HG02973 (cell line): Measurements from ENCODE around the gene CCDC142.

Experiments used
- ATAC-seq: cut with Tn5 transposase; IDR thresholded peaks from one replicate; pipeline ENCODE4 v1.9.1; 2021; ENCODE audit warnings: moderate library complexity; ENCODE audit not compliant: unreplicated experiment

The CCDC142 gene

DNA sequence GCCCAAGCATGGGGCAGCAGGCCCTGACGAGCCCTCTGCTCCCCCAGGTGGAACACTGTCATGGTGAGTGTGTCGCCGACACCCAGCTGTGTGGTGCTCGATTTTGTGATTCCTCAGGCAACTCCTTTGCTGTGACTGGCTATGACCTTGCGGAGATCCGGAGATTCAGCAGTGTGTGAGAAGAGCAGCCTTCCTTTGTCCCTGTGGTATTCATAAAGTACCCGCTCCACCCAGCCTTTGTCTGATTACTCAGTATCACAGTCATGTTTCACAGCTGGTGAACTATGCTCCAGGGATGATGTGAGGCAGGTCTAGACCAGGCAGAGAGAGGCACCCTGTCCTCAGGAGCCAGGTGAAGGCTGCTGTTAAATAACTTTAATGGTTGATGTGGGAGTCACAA, 57.3 kb downstream of the CCDC142 start:
- ATAC-seq = no peak

GRCh38 chr2:74424995-74425406, 57.8 kb downstream of the CCDC142 start:
- no peak for ATAC-seq

DNA sequence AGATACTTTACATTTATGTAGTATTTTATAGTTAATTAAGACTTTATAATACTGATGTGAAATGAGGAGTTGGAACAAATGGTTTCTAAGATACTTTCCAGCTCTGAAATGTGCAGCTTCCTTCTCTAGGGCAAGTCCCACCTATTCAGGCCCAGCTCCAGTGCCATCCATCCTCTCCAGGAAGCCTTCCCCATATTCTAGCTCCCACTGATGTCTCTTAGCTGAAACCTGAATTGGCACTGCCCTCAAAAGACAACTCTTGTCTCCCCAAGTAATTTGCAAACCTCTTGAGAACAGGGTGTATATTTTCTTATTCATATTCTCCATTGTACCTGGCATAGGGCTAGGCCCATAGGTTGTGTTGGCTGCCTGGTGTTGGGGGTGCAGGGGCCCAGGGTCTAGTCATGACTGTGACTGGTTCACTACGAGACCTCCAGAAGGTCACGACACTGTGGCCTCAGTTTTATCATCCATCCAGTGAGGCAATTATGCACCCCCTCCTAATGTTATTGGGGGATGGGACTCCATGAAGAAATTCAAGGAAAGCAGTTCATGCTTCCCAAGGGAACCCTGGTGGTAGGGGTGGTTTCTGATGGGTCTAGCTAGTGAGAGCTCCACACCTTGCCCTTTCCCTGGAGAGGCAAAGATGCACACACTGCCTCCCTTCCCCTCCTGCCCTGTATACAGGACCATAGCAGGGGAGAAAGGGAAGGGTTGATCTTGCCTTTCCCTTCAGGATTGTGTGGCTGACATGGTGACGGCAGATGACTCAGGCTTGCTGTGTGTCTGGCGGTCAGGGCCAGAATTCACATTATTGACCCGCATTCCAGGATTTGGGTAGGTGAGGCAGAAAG, 58.4 kb downstream of the CCDC142 start:
- no peak for ATAC-seq
